Stimulated activated CD4-positive, alpha-beta T cell treated with anti-CD3 and anti-CD28 coated beads, Interleukin-1b, Interleukin-23, amount 100 ng/mL, for 48 hours (primary cell): Measurements from ENCODE around the gene COL18A1.

Experiments
- DNase-seq: peaks from one replicate; pipeline ENCODE4 v3.0.0-alpha.2; 2020

The COL18A1 gene

DNA sequence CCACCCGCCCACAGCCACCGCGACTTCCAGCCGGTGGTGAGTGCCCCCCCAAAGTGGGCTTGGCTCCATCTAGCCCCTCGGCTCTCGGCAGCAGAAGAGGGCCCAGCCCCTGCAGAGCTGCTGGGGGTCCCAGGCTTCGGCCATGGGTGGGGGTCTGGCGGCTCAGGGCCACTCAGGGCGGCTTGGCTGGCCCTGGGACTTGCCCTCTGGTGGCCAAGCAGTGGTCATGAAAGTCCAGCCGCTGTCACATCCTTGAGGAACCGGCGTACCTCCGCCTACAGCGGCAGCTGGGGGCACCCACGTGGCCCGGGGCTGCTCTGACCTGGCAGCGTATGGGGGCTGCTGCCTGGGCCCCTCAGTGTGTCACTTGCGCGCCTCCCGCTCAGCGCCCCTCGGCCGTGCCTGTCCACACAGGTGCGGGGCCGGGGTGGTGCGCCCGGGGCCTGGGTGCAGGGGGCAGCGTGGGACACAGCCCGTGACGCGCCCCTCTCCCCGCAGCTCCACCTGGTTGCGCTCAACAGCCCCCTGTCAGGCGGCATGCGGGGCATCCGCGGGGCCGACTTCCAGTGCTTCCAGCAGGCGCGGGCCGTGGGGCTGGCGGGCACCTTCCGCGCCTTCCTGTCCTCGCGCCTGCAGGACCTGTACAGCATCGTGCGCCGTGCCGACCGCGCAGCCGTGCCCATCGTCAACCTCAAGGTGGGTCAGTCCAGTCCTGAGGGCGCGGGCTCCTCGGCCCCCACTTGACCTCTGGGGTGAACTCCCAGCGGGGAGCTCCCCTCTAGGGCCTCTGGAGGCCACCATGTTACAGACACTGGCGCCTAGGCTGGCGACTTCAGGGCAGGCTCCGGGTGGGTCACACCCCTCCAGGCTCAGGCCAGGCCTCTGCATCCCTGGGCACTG lies 104.9 kb downstream of the COL18A1 start:
- DNase-seq: no peak

DNA sequence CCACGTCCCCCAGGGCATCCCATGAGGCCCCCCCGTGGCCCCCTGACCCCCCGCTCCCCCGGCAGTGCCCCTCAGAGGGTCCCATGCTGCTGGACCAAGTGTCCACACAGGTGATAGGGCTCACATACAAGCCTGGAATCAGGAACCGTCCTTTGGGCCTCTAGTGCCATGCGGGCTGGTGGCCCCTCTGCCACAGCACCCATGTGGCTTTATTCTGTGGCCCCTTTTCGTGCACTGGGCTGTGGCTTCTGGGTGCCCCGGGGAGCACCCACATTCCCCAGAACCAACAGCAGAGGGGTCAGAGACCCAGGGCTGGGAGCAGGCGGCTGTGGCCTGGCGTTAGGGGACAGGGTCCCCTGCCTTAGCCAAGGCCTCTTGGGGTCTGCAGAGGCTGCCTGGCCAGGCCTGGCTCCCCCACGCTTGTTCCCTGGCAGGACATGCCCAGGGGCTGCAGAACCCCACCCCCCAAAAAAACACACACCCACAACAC lies 105.5 kb downstream of the COL18A1 start:
- DNase-seq: no peak

DNA sequence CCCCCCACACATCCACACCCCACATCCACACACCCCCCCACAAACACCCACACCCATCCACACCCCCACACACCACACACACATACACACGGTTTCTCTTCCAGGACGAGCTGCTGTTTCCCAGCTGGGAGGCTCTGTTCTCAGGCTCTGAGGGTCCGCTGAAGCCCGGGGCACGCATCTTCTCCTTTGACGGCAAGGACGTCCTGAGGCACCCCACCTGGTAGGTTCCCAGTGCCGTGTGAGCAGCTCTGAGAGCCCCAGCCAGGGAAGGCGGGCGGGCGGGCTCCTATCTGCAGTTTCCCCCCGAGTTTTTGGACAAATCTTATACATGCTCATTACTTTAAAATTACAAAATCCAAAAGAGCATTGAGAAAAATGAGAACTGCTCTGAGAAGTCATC lies 106.0 kb downstream of the COL18A1 start:
- DNase-seq: no peak

DNA sequence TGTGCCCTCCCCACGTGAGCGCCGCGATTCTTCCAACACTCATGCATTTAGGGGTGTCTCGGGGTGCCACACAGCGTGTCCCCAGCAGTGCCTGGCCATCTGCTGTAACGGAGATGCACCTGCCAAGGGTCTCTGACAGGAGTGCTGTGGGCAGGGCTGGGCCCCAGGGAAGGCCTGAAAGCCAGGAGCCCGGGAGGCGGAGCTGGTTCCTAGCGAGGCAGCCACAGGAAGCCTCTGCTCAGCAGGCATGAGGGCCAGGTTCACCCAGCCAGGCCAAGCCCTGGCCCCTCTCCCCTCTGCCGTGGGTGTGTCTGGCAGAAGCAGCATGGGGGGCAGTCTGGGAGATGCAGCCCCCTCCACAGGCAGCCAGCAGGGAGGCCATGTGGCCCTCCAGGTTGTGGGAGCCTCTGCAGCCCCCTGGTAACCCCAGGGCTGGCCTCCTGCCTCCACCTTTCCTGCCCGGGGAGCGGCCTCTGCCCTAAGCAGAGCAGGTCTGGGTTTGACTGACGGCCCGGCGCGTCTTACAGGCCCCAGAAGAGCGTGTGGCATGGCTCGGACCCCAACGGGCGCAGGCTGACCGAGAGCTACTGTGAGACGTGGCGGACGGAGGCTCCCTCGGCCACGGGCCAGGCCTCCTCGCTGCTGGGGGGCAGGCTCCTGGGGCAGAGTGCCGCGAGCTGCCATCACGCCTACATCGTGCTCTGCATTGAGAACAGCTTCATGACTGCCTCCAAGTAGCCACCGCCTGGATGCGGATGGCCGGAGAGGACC lies 106.9 kb downstream of the COL18A1 start:
- DNase-seq: no peak

DNA sequence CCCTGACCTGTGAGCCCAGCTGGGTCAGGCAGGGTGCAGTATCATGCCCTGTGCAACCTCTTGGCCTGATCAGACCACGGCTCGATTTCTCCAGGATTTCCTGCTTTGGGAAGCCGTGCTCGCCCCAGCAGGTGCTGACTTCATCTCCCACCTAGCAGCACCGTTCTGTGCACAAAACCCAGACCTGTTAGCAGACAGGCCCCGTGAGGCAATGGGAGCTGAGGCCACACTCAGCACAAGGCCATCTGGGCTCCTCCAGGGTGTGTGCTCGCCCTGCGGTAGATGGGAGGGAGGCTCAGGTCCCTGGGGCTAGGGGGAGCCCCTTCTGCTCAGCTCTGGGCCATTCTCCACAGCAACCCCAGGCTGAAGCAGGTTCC lies 107.6 kb downstream of the COL18A1 start:
- no peak for DNase-seq

DNA sequence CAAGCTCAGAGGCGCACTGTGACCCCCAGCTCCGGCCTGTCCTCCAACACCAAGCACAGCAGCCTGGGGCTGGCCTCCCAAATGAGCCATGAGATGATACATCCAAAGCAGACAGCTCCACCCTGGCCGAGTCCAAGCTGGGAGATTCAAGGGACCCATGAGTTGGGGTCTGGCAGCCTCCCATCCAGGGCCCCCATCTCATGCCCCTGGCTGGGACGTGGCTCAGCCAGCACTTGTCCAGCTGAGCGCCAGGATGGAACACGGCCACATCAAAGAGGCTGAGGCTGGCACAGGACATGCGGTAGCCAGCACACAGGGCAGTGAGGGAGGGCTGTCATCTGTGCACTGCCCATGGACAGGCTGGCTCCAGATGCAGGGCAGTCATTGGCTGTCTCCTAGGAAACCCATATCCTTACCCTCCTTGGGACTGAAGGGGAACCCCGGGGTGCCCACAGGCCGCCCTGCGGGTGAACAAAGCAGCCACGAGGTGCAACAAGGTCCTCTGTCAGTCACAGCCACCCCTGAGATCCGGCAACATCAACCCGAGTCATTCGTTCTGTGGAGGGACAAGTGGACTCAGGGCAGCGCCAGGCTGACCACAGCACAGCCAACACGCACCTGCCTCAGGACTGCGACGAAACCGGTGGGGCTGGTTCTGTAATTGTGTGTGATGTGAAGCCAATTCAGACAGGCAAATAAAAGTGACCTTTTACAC lies 108.2 kb downstream of the COL18A1 start:
- DNase-seq: no peak

DNA sequence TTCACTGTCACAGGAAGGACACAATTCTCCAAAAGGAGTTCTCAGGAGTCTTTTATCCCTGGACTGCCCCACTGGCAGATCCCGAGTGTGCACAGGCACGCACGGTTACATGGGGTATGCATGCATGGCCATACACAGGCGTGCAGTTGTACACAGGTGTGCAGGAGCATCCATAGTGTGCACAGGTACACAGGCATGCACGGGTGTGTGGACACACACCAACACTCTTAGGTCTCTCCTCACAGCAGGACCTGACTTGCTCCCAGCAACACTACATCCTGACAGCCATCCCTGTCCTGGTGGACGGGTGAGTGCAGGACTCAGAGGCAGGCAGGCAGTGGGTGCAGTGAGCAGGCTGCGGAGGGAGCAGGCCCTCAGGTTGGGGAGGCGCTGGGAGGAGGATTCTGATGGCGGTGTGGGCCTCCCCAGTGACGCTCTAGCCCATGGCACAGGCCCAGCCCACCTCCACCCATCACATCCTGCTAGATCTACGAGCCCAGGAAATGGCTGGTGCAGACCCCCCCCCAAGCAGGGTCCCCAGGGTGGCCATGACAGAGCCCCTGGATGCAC lies 108.9 kb downstream of the COL18A1 start:
- no peak for DNase-seq

DNA sequence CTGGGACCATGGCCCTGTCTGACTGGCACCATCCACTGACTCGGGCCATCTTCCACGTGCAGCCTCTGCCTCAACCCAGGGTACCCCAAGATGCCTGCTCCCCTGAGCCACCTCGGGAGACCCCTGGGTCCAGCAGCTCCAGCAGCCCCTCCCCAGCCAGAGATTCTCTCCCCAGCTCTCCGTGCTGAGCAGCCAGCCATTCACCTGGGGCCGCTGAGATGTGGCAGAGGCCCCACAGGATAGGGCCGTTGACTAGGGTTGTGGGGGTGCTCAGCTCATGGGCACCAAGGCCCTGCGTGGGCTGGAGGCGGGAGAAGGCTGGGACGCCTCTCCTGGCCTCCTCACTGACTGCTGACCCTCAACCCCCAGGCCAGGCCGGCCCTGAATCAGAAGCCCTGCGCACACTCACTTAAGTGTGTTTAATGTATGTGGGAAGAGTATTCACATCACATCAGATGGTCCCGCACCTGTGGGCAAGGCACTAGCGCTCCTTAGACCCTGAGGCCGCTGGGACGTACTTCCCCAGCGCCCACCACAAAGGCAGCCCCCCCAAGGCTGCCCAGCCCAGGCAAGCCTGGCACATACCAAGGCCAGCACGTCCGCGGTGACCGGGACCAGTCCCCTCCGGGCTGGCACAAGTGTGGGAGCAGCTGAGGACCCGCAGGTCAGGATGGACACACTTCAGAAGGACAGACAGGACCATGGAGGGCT lies 109.5 kb downstream of the COL18A1 start:
- DNase-seq: no peak

DNA sequence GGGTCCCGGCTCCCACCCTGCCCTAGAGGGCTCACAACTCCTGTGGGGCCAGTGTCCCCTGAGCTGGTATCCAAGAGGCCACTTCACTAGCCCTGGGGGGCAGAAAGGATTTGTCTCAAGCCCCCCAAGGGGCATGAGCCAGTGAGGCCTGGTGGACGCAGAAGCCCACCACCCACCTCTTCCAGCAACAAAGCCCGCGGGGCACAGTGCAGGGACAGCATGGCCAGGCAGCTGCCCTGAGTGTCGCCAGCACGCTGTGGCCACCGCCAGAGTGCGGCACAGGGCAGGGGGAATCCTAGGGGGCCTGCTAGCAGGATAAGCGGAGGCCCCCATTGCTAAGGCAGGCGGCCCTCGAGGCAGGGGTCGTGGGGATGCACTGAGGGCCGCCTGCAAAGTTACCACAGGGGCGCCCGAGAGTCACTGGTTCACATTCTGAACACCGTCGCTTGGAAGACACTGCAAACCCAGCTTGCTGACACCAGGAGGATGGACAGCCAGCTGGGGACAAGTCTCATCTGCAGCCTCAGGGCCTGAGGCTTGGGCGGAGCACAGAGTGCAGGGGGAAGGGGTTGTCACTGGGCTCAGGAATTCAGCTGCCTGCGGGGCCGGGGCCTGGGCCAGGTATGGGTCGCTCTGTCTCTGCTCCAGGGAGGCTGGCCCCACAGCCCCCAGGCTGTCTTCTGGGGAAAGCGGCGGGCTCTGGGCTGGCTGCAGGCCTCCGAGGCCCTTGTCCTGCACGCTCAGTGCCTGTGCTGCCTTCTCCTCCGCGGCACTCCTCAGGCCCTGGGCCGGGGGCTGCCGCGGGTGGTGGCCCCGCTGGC lies 110.5 kb downstream of the COL18A1 start:
- no peak for DNase-seq

DNA sequence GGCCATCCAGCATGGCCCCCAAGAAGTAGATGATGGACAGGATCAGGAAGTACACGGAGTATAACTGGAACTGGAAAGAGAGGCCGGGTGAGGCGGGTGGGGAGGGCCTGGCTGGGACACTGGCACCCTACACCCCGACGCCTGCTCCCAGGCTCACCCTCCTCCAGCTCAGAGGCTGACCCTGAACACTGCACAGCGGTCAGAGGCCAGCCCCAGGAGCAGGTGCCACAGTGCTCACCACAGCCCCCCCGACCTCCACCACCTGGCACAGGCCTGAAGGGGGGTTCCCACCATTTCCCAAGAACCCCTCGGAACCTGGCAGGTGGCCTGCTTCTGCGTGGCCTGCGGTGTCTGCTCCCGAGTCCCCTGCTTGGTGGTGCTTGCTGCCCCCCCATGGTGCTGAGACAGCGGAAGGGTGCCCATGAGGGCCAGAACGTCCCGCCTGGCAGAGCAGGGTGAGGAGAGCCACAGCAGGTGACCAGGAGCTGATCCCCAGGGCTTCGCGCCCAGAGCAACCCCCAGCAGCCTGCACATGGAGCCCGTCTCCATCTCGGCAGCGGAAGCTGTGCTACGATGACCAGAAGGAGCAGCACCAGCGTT lies 111.2 kb downstream of the COL18A1 start:
- DNase-seq: no peak

DNA sequence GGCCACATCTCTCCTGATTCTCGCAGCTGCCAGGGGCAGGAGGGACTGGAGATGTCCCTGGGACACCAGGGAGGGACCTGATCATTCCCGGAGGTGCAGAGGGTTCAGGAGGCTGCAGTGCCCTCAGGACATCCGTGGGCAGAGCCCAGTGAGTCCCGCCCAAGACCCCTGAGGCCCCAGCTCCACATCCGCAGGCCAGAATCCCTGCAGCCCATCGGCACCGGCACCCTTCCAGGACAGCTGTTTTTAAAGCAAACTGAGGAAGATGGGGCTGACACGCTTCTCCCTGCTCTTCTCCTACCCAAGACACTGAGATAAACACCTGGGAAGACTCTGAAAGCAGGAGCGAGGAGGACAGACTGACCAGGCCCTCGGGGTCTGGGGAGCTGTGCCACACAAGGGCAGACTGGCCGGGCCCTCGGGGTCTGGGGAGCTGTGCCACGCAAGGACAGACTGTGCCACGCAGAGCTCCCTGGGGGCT lies 111.7 kb downstream of the COL18A1 start:
- DNase-seq: no peak

DNA sequence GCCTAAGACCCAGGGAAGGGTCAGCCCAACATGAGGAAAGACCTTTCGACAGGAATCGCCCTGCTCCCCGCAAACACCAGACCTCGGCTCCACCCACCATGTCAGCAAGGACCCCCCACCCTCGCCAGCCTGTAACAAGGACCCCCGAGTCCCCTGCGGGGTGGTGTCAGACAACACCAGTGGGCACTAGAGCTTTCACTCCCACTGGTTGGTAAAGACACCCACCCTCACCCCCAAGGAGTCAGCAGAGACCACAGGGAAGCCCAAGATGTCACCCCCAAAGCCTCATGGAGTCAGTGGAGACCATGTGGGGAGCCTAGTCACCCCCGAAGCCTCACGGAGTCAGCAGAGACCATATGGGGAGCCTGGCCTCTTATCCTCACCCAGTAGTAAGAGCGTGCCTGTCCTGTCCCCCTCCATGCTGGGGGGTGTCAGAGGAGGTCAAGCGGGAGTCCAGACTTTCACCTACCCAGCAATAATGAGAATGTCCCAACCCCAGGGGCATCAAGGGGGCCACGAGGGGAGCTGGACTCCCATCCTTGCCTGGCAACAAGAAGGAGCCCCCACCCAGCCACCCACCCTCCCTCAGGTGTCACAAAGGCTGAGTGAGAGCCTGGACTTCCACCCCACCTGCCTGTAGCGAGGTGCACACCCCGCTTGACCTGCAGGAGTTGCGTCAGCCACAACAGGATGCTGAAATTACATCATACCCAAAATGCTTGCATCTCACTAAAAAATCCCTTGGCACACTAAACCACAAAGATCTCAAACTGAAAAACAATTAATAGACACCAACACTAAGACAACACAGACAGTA lies 112.5 kb downstream of the COL18A1 start:
- DNase-seq: no peak

DNA sequence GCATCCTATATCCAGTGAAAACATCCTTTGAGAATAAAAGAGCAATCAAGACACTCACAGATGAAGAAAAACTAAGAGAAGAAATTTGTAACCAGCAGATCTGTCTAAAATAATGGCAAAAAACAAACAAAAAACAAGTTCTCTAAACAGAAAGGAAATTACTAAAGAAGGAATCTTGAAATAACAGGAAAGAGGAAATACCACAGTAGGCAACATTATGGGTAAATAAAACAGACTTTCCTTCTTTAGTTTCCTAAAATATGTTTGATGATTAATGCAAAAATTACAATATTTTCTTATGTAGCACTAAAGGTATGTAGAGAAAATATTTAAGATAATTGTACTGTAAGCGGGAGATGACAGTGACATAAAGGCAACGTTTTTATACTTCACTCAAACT lies 113.8 kb downstream of the COL18A1 start:
- no peak for DNase-seq

DNA sequence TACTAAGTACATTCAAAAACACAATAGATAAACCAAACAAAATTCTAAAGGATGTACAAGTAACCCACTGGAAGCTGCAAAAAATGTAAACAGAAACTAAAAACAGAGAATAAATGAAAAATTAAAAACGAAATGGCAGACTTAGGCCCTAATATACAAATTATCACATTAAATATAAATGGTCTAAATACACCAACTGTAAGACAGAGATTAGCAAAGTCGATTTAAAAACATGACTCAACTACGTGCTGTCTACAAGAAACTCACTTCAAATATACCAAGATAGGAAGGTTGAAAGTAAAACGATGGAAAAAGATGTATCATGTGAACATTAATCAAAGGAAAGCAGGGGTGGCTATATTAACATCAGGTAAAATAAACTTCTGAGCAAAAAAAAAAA lies 114.2 kb downstream of the COL18A1 start:
- no peak for DNase-seq

DNA sequence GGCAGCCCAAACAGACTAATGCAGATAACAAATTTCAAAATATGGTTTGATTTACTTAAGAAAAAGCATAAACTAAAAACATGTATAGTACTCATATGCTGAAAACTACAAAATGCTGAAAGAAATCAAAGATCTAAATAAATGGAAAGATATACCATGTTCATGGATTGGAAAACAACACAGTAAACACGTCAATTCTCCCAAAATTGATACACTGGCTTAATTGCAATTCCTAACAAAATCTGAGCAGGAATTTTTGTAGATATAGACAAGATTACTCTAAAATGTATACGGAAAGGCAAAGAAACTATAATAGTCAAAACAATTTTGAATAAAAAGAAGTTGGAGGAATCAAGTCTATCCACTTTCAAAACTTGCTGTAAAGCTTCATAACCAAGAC lies 116.3 kb downstream of the COL18A1 start:
- DNase-seq: no peak

DNA sequence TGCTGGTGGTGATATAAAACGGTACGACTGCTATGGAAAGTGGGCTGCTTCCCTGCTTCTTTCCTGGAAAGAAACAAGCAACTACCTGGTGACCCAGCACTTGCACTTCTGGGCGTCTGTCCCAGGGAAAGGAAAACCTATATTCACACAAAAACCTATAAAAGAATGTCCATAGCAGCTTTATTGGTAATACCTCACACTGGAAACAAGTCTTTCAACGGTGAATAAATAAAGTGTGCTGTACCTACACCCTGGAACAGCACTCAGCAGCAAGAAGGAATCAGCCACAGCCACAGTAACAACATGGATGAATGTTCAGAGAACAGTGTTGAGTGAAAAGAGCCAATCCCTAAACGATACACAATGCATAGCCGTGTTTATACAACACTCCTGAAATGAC lies 117.4 kb downstream of the COL18A1 start:
- DNase-seq: no peak

DNA sequence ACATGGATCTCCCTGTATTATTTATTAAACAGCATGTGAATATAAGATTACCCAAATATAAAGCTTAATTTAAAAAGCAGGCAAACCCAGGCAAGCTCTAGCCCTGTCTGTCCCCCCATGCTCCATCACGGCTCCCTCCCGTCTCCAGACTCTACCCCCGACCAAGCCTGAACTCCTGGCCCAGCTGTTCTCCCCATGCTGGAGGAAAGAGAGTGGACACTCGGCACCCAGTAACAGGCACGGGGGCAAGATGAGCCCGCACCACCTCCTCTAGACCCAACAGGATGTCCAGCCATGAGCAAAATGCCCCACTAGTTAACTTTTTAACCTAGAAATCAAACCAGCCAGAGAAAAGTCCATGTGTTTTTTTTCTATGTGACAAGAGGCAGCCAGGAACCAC lies 118.0 kb downstream of the COL18A1 start:
- no peak for DNase-seq

DNA sequence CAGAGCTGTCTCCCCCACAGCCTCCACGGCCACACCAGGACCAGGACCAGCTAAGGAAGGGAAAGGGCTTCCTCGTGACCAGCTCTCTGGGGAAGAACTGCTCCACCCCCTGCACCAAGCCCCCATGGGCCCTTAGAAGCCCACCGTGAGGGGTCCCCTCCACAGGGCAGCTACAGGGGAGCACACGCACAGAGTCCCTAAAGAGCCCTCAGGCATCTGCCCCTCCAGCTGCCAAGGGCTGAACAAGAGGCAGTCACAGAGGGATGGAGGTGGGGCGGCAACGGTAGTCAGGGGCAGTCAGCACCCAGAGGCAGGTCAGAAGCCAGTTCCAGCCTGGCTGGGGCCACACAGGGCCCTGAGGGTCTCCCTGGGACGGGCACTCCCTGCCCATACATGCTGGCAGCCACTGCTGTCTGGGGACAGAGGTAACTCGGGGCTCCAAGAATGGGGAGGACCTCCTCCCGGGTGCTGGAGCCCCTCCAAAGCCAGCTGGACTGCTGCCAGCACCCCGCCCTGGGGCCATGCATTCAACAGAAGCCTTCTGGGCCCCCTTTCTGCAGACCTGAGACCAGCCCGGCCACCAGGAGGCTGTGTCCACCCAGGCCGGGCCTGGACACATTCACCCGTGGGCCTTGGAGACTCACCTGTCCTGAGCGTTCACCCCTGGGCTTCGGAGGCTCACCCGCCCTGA lies 118.6 kb downstream of the COL18A1 start:
- DNase-seq: no peak

DNA sequence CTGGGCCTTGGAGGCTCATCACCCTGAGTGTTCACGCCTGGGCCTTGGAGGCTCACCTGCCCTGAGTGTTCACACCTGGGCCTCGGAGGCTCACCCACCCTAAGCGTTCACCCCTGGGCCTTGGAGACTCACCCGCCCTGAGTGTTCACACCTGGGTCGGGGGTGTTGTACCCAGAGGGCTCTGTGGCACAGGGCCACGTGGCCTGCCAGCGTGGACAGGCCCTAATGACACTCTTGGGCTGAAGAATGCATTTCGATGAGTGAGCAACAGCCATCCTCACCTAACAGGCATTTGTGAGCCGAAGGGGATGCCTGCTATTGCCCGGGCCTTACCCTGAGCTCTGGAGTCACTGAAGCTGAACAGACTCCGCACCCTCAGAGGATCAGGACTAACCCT lies 119.8 kb downstream of the COL18A1 start:
- DNase-seq: no peak
